Stimulated activated naive CD4-positive, alpha-beta T cell (primary cell): ENCODE results near the gene TLCD3B.

Experiments used
- DNase-seq, 6 experiments: peaks; one replicate each; lab custom pipeline; 2025; lab: John Stamatoyannopoulos, UW

The TLCD3B gene

DNA sequence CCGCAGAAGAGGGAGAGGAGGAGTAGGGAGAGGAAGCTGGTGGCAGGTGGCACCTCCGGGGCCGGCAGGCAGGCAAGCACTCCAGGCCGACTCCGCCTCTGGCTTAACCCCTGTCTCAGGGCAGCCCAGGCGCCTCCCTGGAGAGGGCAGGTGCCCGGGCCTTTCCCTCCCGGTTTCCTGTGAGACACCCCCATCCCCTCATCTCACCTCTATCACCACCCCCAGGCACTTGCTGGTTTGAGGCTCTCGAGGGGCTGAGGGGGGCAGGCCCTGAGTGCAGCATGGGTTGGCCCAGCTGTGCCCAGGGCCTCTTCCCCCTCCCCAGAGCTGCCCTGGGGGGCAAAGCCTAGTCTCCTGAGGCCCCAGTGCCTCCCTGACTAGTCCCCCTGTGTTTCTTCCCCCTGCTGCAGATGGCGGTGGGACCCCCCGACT lies 26.2 kb downstream of the TLCD3B start:
- no peak for DNase-seq

DNA sequence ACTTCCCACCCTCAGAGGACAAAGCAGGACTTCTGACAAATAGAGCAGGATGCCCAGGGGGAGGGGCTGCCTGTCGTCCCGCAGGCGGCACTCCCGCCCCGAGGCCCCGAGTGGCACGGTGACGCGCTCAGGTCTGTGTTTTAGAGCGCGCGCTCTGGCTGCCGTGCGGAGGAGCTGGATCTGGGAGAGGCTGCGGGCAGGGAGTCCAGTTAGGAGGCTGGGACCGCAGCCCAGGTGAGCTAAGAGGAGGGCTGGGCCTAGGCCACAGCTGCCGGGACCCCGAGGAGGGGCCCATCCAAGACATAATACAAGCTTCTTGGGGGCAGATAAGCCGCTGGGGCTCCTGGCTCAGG lies 26.7 kb downstream of the TLCD3B start:
- no peak for DNase-seq

DNA sequence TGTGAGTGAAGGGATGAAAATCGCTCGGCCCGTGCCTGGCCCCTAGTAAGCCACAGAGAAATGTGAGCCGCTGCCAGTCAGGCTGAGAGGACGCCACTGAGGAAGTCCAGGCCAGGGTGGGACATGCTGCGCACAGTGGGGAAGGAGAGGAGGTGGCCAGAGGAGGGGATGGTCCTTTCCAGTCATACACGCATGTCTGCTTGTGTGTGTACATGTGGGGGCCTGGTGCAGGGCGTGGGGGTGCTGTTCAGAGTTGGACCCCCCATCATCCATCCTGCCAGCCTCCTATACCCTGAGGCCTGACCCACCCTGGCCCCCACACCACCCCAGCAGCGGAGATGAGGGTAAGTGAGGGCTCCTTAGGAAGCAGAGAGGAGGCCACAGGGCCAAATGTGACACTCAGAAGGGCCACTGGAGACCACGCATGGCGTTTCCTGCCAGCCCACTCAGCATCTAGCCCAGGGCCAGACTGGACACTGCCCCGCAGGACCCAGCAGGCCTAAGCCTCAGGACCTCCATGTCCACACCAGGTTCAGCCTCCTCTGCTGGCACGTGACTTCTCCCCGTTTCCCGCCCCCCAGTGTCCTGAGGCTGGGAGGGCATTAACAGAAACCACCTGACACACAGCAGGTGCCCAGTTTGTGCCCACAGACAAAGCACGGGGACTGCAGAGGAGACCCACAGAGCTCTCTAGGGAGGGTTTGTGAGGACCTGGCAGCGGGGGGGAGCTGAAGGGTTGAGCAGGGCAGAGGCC lies 27.2 kb downstream of the TLCD3B start:
- no peak for DNase-seq

DNA sequence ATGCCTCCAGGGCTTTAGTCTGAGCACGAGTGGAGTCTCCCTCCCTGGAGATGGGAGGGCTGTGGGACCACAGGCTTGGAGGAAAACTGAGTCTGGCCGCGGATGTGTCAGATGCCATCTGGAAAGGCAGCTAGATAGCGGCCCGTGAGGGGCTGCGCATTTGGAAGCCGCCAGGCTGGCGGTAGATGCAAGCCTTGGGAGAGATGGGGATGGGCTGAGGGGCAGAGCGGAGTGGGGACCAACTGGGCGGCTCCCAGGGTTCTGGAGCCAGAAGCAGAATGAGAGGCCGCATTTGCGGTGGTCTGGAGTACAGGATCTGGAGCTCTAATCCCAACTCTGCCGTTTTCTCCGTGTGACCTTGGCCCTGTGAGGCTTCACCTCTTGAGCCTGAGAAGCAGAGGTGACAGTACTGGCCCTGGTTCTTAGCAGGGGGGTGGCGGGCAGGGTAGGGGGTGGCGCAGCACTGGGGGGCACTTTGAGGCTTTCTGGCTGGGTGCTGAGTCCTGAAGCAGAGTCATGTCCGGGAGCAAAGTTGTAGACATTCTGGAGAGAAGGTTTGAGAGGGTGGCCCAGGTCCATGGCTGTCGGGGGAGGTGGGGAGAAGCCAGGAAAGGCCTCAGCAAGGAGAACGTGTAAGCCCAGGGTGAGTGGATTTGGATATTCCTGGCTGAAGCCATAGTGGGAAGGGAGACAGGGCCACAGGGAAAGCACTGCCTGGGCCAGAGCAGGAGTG lies 28.3 kb downstream of the TLCD3B start:
- no peak for DNase-seq

DNA sequence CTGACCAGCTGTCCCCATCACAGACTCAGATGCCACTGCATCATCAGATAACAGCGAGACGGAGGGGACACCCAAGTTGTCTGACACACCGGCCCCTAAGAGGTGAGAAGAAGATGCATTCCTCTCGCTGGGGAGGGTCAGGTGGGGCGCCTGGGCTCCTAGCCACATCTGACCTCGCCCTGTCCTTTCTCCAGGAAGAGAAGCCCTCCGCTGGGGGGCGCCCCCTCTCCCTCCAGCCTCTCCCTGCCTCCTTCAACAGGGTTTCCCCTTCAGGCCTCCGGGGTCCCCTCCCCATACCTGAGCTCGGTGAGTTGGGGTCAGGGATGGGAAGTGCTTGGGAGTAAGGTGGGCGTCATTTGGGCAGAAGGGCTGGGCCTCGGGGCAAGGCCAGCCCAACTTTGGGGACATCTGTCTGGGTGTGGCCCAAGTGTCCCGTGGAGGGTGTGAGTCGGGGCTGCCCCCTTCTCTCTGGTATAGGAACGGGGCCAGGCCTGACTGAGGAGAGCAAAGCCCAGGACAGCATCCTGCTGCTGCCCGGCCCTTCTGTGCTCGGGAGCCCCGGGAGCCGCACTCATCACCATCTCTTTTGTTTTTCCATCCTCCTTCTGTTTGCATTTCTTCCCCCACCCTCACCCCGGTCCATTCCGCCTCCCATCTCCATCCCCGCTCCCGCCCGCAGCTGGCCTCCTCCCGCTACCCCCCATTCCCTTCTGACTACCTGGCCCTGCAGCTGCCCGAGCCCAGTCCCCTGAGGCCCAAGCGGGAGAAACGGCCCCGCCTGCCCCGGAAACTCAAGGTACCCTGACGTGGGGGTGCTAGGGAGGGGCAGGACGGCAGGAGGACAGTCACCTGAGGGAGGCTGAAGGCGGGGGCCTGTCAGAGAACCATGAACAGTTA lies 30.1 kb downstream of the TLCD3B start:
- DNase-seq = no peak

DNA sequence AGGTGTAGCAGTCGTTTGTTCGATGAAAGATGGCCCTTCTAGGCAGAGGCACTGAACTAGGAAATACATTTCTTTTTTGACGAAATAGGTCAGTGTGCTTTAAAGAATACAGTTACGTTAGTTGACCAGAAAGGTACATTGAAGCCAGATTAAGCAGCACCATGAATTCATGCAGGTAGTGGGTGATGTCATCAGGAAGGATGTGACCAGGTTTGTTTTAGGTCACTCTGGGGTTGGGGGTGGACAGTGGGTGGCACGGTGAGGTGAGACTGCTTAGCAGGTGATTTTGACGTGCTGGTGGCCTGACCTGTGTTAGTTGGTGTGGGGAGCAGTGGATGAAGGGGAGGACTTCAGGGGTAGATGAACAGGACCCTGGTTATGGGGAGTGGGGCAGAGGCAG lies 31.5 kb downstream of the TLCD3B start:
- DNase-seq = no peak

DNA sequence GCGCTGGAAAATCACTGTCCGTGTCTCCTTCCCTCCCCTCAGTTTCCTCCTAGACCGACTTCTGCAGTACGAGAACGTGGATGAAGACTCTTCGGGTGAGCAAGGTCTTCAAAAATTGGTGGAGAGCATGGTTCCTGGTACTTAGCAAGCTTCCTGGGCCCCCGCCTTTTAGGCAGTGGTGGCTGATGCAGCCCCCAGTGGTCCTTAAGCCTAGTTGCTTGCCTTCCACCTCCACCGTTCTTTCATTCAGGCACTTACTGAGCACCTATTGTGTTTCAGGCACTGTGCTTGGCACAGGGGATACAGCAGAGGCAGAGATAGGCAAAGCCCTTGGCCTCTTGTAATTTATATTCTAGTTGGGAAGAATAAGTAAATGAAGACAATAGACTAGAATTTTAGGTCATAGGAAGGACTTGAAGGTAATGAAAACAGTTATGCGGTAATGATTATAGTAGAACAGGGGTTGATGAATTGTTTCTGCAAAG lies 34.3 kb downstream of the TLCD3B start:
- no peak for DNase-seq

DNA sequence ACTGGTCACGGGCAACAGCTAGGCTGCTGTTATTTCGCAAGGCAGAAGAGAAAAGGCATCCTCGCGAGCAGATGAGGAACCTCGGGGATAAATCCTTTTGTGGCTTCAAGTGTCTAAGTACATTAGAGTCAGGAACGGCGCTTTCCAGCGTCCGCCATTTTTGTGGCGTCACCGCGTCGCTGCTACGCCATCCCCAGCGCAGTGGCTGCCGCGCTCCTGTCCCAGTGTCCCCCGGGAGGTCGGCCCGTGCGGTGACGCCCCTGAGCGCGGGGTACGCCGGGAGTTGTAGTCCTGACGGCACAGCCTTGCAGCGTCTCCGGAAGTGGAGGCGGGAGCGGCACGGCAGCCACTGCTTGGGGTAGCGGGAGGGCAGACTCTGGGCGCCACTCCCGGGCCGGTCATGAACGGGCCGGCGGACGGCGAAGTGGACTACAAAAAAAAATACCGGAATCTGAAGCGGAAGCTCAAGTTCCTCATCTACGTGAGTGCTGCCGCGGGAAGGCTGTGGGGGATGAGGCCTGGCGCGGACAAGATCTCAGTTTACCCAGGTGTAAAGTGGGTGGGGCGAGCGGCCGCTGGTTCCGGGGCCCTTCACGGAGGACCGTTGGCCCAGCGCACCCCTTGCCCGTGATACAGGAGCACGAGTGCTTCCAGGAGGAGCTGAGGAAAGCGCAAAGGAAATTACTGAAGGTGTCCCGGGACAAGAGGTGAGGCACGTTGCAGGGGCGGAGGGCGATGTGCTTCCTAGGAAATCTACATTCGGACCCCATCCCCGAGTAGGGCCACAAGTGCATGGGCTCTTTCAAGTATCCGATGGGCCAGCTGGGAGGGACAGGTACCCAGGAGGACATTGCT lies 34.9 kb downstream of the TLCD3B start, which contains the start of gene INO80E:
Gene INO80E (plus strand): TSS at position 331 of the 855 bp plus-strand sequence. CDS start 70 bp downstream, at position 401.
- peak; percentile 95 to 99 (median 98) for DNase-seq

DNA sequence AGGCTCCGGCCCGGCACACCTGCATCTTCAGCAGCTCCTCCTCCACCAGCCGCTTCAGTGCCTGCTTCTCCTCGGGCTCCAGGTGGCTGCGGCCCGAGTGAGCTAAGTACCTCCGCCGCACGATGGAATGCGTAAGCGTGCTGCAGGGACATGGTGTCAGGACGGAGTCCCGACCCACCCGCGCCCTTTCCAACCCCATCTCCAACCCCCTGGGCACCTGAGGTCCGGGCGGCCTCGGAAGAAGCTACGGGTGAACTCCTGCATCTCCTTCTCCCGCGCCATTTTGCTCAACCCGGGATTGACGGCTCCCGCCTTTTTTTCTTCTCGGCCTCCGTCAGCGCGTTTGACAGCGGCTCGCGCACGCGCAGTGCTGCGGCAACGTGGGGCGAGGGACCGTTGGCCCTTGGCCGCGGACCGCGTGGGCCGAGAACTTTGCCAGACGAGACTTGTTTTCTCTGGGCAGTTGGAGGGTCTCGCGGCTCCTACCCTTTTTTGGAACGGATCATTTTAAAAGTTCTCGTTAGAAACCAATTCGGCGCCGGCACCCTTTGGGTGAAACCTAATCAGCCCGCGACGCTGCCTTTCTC lies 35.7 kb downstream of the TLCD3B start, which contains the start of gene HIRIP3:
Gene HIRIP3 (minus strand): TSS at position 294 of the 587 bp plus-strand sequence. CDS start 12 bp downstream, at position 282.
- DNase-seq = peak; percentile 77 to 98 (median 87)

DNA sequence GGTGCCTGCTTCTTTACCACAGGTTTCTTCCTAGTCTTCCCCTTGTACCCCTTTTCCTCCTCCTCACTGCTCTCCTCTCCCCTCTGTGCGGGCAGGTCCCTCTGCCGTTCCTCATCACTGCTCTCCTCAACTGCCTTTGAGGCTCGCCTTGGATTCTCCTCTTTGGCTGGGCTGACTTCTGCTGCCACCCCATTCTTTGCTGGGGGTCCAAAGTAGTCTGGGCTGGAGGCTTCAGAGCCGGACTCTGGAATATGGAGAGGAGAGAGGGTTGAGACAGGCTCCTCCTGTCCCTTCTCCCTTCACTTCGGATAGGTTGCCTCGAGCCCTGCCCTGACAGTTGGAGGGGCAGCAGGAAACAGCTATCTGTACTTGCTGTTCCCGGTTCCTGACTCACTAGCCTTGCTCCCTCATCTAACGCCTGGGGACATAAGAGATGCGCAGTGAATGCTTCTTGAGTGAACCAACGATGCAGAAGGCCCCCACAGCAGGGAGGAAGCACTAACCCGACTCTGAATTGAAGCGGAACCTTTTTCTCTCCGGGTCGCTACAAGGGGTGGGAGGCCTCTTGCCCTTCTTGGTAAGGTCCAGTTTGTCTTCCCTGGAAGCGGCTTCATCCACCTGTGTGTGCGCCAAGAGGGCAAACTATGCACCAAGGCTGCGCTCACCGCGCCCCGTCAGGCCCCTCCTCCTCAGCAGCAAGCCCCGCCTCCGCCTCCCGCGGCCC lies 36.3 kb downstream of the TLCD3B start:
- no peak for DNase-seq

DNA sequence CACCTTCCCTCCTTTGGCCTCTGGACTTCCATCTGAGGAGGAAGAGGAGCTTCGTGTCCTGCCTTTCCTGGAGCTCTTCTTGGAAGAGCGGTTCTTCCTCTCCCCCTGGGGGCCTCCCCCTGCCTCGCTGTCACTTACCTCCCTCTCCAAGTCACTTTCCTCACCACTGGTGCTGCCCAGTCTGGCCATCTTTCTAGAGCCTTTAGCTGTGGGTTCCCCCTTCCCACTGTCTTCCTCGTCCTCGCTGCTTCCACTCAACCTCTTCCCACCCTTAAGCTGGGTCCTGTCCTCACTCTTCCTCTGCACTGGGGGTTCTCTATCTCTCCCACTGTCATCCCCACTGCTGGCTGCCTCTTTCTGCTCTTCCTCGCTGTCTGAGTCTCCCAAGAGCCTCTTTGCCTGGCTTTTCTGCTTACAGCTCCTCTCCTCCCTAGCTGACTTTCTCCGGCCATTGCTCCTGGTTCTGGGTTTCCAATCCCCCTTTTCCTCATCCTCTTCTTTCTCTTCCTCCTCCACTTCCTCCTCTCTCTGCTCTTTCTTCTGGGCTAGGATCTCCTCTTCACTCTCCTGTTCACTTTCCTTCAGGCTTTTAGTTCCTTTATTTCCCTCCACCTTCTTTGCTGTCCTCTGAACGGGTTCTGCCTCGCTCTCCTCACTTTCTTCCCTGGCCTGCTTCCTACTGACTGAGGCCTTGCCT lies 37.0 kb downstream of the TLCD3B start:
- no peak for DNase-seq

DNA sequence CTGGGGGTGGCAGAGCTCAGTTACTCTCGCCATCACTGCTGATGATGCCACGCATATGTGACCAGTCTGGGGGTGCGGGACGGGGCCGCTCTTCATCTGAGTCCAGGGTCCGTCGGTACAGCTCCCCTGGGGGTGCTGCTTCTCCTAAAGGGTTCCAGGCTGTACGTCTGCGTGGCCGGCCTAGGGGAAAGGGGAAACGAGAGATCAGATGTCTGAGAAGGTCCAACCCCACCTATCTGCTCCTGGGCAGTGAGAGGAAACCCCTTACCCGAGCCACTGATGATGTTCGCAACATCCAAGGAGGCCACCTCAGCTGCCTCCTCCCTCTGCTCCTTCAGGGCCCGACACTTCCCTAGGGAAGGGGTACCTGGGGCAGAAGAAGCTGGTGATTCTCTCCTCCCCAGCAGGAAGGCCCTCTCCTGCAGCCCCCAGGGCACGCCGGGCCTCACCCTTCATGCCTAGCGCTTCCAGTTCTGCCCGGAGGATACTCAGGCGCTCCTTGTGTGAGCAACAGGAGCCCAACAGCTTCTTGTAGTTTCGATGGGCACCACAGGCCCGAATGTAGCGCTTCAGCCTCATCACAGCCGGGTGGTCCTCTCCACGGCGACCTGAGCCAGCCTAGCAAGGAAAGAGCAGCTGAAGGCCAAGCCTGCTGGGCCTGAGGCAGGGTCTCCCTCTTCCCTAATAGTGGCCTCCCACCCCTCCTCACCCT lies 37.7 kb downstream of the TLCD3B start:
- DNase-seq = no peak

DNA sequence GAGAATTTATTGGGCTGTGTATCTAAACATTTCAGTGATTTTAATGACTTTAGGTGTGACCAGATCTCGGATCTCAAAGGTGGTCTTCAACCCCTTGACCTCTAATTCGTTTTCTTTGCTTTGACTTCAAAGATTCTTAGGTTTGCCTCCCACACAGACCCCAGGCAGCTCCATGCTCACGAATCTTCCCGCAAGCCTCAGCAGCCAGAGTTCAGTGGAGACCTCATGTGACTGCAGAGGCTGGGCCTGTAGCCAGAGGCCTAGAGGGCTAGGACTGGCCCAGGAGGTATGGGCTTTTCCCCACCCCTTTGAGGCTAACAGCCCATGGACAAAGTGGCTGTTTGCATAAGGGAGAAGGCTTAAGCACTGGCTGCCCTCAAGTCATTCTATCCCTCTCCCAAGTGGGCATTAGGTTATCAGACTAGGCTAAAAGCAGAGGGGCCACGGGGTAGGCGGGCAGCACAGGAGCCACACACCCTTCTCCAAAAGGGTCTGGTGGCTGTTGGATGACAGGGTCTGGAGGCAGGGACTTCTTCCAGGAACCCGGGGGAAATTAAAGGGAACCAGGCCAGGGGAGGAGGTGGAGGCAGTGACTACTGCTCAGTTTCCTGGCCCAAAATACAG lies 38.6 kb downstream of the TLCD3B start:
- no peak for DNase-seq

DNA sequence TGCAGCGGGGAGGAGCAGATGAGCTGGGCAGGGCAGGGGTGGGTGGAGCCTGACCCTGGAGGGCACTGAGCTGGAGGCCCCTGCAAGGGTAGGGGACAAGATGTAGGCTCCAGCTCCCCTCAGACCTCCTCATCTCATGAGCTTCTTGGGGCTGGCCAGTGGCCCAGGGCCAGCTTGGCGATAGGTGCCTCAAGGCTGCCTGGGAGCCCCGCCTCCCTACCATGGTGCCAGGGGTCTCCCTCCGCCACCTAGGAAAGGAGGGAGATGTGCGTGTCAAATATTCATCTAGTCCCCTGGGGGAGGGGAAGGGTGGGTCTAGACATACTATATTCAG lies 39.5 kb downstream of the TLCD3B start:
- no peak for DNase-seq

DNA sequence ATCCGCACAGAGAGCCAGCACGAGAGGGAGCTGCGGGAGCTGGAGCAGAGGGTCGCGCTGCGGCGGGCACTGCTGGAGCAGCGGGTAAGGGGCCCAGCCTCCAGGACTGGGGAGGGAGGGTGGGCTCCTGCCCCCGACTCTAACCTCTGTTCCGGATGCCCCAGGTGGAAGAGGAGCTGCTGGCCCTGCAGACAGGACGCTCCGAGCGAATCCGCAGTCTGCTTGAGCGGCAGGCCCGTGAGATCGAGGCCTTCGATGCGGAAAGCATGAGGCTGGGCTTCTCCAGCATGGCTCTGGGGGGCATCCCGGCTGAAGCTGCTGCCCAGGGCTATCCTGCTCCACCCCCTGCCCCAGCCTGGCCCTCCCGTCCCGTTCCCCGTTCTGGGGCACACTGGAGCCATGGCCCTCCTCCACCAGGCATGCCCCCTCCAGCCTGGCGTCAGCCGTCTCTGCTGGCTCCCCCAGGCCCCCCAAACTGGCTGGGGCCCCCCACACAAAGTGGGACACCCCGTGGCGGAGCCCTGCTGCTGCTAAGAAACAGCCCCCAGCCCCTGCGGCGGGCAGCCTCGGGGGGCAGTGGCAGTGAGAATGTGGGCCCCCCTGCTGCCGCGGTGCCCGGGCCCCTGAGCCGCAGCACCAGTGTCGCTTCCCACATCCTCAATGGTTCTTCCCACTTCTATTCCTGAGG lies 40.0 kb downstream of the TLCD3B start:
- DNase-seq = no peak

DNA sequence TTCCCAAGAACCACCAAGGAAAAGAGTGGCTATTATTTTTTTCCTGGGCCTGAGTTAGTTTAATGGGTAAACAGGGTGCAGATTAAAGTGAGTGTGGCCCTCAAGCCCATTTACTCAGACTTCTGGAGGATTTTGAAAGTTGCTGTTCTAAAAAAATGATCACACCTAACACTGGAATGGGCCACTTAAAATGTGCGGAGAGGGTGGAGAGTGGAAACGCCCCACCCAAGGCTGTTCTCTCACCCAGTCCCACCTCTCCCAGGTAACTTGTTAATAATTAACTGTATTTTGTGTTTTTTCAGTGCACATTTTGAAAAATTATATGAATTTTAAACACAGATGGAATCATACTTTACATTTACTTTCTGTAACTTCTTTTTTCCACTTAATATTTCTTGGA lies 41.0 kb downstream of the TLCD3B start:
- DNase-seq = no peak

DNA sequence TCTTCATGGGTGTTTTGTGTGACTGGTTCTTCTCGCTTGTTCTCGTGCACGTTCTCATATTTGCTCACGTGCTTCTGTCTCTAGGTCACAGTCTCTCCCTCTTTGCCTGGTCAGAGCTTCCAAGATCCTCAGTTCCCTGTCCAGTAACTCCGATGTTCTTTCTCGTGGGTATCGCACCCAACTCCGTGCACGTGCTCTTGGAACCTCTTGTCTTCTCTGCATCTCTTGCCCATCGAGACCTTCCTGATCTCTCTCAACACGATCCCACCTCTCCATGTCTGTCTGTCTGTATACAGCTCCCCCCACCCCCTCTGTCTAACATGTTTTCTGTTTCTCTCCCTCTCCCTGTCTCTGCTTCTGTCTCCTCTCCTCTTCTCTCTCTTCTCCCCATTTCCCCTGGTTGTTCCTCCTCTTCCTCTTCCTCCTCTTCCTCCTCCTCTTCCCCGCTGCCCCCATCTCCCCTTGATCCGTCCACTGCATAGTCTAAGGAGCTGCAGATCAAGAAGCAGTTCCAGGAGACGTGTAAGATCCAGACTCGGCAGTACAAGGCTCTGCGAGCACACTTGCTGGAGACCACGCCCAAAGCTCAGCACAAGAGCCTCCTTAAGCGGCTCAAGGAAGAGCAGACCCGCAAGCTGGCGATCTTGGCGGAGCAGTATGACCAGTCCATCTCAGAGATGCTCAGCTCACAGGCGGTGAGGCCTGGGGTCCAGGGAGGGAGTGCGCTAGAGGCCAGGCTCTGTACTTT lies 41.8 kb downstream of the TLCD3B start:
- DNase-seq = no peak
